Kidney epithelial cell (primary cell): ENCODE data around the gene PPARG. TPM values are rescaled to one million over a fixed set of nuclear protein-coding genes. Genes with fewer than 3 reads are reported as not detected.
A peak's percentile ranks its signal among the peaks of the same experiment; 100 is the strongest.

Source experiments
- DNase-seq: peaks from one replicate; pipeline ENCODE4 v3.0.0-alpha.2; 2010; ENCODE audit warnings: low read depth
- H3K27me3 ChIP-seq: 2 replicates; pipeline ENCODE4 v1.6.0; 2011; ENCODE audit warnings: low read length; ENCODE audit not compliant: control insufficient read depth, insufficient read depth
- H3K36me3 ChIP-seq: 2 replicates; pipeline ENCODE4 v1.5.1; 2011; ENCODE audit warnings: low read length; ENCODE audit not compliant: control insufficient read depth, insufficient read depth
- H3K4me3 ChIP-seq: 2 replicates; pipeline ENCODE4 v1.5.1; 2011; ENCODE audit warnings: low read depth, mild to moderate bottlenecking, control low read depth, low read length
- total RNA-seq: library from RNA; depleted of rRNA; stranded (reverse); fragments of >200 nt; gene quantifications from 2 replicates; pipeline ENCODE4 v1.2.3, GENCODE V29; 2015
- TF ChIP-seq, protein P1 (sequence below): IDR thresholded peaks from 2 replicates; pipeline ENCODE4 v1.5.1; 2011; ENCODE audit warnings: mild to moderate bottlenecking, moderate library complexity, low read length, control low read depth, inconsistent platforms; ENCODE audit not compliant: insufficient read depth, poor library complexity, severe bottlenecking

Gene PPARG
- total RNA-seq, 1 donor from 2014 or later = 14.7 TPM

DNA sequence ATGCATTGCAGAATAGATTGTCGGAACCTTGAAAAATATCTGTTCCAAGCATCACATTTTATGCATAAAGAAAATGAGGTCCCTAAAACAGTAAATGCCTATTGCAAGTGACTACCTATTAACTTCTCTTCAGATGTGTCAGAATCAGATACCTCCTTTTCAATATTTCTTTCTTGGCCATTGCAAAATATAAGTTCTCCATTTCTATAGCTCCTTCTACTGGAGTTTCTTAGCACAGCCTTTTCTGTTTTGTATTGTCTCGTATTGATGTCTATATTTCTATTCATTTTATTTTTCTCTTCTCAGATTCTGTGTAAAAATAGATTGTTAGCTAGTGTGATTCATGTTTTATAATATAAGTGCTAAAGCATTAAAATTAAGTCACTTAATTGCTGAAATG lies 63.4 kb downstream of the PPARG start:
- no peak for DNase-seq
- H3K36me3 ChIP-seq = no peaks in the 10 kb centered on the region
- TF ChIP-seq, protein P1, sequence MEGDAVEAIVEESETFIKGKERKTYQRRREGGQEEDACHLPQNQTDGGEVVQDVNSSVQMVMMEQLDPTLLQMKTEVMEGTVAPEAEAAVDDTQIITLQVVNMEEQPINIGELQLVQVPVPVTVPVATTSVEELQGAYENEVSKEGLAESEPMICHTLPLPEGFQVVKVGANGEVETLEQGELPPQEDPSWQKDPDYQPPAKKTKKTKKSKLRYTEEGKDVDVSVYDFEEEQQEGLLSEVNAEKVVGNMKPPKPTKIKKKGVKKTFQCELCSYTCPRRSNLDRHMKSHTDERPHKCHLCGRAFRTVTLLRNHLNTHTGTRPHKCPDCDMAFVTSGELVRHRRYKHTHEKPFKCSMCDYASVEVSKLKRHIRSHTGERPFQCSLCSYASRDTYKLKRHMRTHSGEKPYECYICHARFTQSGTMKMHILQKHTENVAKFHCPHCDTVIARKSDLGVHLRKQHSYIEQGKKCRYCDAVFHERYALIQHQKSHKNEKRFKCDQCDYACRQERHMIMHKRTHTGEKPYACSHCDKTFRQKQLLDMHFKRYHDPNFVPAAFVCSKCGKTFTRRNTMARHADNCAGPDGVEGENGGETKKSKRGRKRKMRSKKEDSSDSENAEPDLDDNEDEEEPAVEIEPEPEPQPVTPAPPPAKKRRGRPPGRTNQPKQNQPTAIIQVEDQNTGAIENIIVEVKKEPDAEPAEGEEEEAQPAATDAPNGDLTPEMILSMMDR = peak; percentile 12
- H3K27me3 ChIP-seq = no peaks in the 10 kb centered on the region
- H3K4me3 ChIP-seq = no peak overlapping the region

DNA sequence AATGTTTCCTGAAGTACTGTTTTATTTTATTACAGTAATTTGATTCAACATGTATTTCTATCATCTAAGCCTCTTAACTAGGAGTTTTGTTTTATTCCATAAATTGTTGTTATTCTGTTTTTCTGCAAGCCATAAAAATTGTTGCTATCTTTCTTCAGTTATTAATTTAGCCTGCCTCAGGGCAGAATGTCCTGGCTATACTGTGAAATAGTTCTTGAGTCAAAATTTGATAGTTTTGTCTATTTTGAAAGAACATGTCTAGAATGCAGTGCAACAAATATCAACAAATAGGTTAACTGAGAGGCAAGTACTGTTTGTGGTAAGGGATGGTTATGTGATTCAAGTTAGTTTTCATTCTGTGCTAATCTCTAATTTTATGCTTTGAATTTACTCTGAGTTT lies 63.9 kb downstream of the PPARG start:
- Histone ChIP-seq H3K4me3 (no peak overlapping the region), H3K36me3 (no peaks in the 10 kb centered on the region), H3K27me3 (no peaks in the 10 kb centered on the region)
- no peak for DNase-seq
- TF ChIP-seq, protein P1 = no peak

DNA sequence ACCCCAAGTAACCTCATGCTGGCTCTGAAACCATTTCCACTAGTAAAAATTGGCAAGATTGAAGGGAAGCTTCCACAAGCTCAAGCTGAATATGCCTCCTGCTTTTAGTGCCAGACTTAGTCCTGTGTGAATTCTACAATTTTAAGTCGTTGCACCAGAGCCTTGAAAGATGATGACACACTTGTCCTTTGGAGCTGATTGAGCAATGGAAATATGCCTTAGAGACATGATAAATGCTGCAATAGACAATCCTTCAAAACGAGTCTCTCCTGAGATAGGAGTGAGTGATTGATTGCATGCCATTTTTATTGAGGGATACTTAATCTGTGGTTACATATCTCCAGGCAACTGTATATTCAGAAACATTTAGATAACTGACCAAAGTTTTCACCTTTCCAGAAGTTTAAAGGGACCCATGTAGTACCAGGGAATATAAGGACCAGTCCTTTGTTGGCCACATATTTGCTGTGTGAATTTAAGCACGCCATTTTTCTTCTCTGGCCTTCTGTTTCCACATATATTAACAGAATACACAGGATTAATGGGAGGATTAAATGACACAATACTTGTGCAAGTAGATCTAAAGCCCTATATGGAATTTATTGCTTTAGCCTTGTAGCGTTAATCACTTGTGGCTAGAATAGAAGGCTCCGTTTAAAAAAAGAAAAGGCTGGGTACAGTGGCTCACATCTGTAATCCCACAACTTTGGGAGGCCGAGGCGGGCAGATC lies 65.1 kb downstream of the PPARG start:
- Histone ChIP-seq H3K4me3 (no peak overlapping the region), H3K27me3 (no peaks in the 10 kb centered on the region), H3K36me3 (no peaks in the 10 kb centered on the region)
- DNase-seq = no peak
- TF ChIP-seq, protein P1 = no peak

DNA sequence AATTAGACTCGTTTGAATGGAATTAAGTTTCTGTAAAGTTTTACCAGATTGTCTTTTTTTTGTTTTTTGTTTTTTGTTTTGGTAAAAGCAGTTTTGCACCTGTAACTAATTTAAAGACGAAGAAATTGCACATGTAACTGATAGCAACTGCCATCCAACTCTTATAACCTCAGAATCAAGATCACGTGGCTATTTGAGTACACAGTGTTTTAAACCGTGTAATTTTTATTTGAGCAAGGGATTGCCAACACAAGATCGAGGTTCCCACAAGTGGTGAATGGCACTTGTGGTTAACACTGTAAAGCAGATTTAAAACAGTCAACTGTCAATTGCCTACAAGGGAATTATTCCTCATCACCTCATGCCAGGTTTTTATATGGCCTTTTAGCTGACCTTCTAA lies 67.3 kb downstream of the PPARG start:
- H3K4me3 ChIP-seq = no peak overlapping the region
- TF ChIP-seq, protein P1 = no peak
- no peaks in the 10 kb centered on the region for H3K27me3 ChIP-seq
- DNase-seq = no peak
- H3K36me3 ChIP-seq = no peaks in the 10 kb centered on the region

DNA sequence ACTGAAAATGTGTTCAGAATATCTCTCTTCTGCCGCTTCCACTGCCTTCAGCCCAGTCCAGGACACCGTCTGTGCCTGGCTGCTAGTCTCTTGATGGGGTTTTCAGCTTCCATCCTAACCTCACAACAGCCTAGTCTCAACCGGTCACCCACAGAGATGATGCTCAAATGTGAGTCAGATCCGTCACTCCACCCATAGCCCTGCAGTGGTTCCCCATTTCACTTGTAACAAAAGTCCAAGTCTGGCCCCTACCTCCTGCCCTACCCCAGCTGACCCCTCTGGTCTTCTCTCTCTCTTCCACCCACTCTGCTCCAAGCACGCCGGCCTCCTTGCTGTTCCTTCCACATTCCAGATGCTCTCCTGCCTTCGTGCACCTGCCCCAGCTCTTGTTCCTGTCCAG lies 68.1 kb downstream of the PPARG start:
- DNase-seq = no peak
- no peak overlapping the region for H3K4me3 ChIP-seq
- H3K27me3 ChIP-seq = no peaks in the 10 kb centered on the region
- H3K36me3 ChIP-seq = no peaks in the 10 kb centered on the region
- TF ChIP-seq, protein P1 = no peak

DNA sequence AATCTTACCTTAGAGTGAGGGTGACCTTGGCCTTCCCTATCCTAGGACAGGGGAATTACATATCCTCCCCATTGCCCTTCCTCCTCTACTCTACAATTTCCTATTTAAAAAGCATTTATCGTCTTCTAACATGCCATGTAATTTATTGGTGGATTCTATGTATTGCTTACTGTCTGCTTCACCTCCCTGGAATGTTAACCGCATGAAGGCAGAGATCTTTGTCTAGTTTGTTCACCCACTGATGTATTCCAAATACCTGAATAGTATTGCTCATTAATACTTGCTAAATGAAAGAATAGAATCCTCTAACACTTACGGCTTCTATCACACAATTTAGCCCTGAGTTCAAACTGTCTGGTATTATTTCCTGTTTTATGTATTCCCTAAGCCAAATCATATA lies 68.6 kb downstream of the PPARG start:
- H3K27me3 ChIP-seq = no peaks in the 10 kb centered on the region
- no peak for DNase-seq
- H3K4me3 ChIP-seq = no peak overlapping the region
- TF ChIP-seq, protein P1 = no peak
- no peaks in the 10 kb centered on the region for H3K36me3 ChIP-seq
